CD4-positive, alpha-beta T cell treated with Interleukin-15 for 1 hour (primary cell): Measurements from ENCODE around the gene ZNF716.
"Not testable (repeated sequence)": the region's sequence is repeated elsewhere in the genome, so short reads cannot be mapped to it uniquely, and the experiment has no call there.

Experiments used
- DNase-seq: peaks from one replicate; pipeline ENCODE4 v3.0.0-alpha.2; 2020

Gene ZNF716

GRCh38 chr7:57427146-57427545 lies 22.8 kb upstream of the ZNF716 start:
- no peak for DNase-seq

- no peak for DNase-seq
Observed at GRCh38 chr7:57427594-57427993, 22.4 kb upstream of the ZNF716 start.

- DNase-seq, result no peak
Observed at GRCh38 chr7:57432583-57432982, 17.4 kb upstream of the ZNF716 start.

GRCh38 chr7:57437581-57437980 lies 12.4 kb upstream of the ZNF716 start:
- DNase-seq, result no peak

GRCh38 chr7:57438244-57438643 lies 11.7 kb upstream of the ZNF716 start:
- no peak for DNase-seq

- DNase-seq, result no peak
Observed at GRCh38 chr7:57443567-57443966, 6.4 kb upstream of the ZNF716 start.

- DNase-seq, result not testable (repeated sequence)
Observed at GRCh38 chr7:57469186-57469828, 19.3 kb downstream of the ZNF716 start.

- DNase-seq, result not testable (repeated sequence)
Observed at GRCh38 chr7:57480304-57480703, 30.3 kb downstream of the ZNF716 start.

GRCh38 chr7:57485022-57485421 lies 35.0 kb downstream of the ZNF716 start:
- DNase-seq, result not testable (repeated sequence)

GRCh38 chr7:57487957-57488356 lies 38.0 kb downstream of the ZNF716 start:
- DNase-seq, result no peak

GRCh38 chr7:57495111-57495510 lies 45.1 kb downstream of the ZNF716 start:
- not testable (repeated sequence) for DNase-seq

GRCh38 chr7:57496395-57496794 lies 46.4 kb downstream of the ZNF716 start:
- no peak for DNase-seq

- no peak for DNase-seq
Observed at GRCh38 chr7:57505176-57505575, 55.2 kb downstream of the ZNF716 start.
